Measurements from ENCODE around the gene GSKIP. TPM values are rescaled to one million over a fixed set of nuclear protein-coding genes. Genes with fewer than 3 reads are reported as not detected.

Gene GSKIP, protein sequence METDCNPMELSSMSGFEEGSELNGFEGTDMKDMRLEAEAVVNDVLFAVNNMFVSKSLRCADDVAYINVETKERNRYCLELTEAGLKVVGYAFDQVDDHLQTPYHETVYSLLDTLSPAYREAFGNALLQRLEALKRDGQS
- 39.8 and 56.3 TPM in 2 replicates for total RNA-seq

DNA sequence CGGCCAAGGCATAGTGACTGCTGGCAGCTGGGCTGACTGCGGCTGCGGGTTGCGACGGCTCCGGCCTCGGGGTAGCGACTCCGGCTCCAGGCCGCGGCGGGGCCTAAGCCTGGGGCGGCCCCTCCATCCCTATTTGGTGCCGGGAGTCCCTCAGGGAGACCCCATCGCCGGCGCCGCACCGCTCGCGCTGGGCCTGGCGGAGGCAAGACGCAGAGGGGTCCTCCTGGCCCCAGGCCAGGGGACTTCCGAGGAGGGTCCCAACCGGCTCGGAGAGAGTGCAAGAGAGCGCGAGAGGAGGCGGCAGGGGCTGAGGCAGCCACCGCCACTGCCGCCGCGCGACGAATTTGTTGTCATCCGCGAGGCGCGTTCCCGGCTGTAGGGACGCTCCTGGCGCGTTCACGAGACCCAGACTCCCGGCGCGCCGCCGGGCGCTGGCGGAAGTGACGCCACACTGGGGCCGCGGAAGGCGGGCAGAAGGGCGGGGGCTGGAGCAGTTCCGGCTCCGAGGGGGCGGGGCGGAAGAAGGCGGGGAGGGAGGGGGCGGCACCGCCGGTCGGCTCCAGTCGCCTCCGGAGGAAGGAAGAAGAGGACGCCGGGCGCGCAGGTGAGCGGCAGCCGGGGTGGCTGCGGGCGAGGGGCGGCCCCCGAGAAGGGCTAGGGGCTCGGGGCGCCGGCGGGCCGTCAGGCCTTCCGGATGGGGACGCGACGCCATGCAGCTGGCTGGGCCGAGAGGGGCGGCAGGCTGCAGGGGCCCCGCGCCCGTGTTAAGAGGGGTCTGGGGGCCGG, at the start of gene GSKIP, which contains the start of gene ATG2B:
GSKIP (plus strand) TSS at position 562 of the 786 bp plus-strand sequence. CDS start 18,722 bp downstream, outside the sequence.
ATG2B (minus strand) TSS at position 377 of the 786 bp plus-strand sequence; CDS start at position 12, 365 bp downstream.

Small RNA genes lying within 50 kb of the gene (small RNA-seq; reads per million reads assigned to genes)
- 1.1 reads per million, percentile 24 among the genes with 10 or more reads in this experiment for gene RNU2-33P

Other genes with a start within 250 kb of the GSKIP start
- gene BDKRB2, start 158.7 kb upstream of the GSKIP start, total RNA-seq = under 0.01 TPM in 1 of 2 replicates, not detected in the other
- not detected in 2 replicates for gene BDKRB1, start 107.3 kb upstream of the GSKIP start, total RNA-seq
- 37.9 and 39.8 TPM in 2 replicates for gene ATG2B, start 185 bp upstream of the GSKIP start, total RNA-seq
- 0.13 and 1.0 TPM in 2 replicates for gene AK7, start 28.6 kb downstream of the GSKIP start, total RNA-seq
- 231 and 251 TPM in 2 replicates for gene PAPOLA, start 138.9 kb downstream of the GSKIP start, total RNA-seq